ENCODE results near the gene FAM81B. TPM values are rescaled to one million over a fixed set of nuclear protein-coding genes. Genes with fewer than 3 reads are reported as not detected.

The FAM81B gene
- total RNA-seq, 1 donor from 2014 or later = not detected

DNA sequence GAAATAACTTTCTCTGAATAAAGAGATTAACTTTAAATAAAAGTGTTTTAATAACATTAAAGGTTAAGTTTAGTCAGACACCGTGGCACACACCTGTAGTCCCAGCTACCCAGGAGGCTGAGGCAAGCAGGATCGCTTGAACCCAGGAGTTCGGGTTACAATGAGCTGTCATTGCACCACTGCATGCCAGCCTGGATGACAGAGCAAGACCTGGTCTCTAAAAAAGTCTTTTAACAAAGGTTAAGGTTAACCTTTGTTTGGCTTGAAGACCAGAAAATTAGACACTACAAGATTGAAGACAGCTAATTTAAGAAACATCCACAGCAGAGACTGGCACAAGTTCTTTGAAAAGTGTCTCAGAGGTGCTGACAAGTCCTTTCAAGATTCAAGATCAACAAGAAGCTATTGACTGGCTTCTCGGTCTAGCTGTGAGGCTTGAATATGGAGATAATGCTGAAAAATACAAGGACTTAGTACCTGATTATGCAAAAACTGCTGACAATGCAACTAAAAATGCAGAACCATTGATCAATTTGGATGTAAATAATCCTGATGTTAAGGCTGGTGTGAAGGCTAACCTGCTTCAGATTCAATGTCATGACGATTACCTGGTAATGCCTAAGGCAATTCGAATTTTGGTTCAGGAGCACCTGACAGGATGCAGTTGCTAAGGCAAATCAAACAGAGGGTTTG lies 48.8 kb downstream of the FAM81B start:
- Mint-ChIP-seq H3K27ac (no peak overlapping the region), H3K36me3 (ENCODE audit: insufficient read depth) (no peaks in the 10 kb centered on the region), H3K4me1 (ENCODE audit: low read depth) (peaks cover 14% of the 10 kb centered on the region), H3K9me3 (ENCODE audit: low read depth) (no peaks in the 10 kb centered on the region), H3K27me3 (peaks cover 14% of the 10 kb centered on the region), H3K4me3 (ENCODE audit: low read depth) (no peak overlapping the region)
- no peak for DNase-seq (ENCODE audit: low spot score, unreplicated experiment)
- no peak for TF ChIP-seq CTCF (IDR thresholded peaks at IDR 0.05; ENCODE audit: unreplicated experiment)

DNA sequence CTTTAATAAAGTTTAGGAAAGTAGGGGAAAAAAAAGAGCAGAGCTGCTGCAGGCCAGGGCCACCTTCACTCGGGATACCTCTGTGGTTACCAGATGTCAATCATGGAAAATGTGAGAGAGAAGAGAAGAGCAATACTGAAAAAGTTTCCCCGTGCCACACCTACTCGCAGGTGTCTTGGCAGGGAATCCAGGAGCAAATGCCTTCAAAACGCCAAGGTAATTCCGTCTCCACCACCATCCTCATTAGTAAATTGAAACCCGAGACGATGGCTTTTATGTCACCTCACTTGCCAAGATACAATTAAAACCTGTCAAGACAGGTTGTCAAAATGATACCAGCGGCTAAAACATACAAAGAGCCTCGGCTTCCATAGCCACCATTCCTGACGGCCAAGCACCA lies 49.7 kb downstream of the FAM81B start:
- H3K4me3 Mint-ChIP-seq (ENCODE audit: low read depth) = no peak overlapping the region
- TF ChIP-seq CTCF (IDR thresholded peaks at IDR 0.05; ENCODE audit: unreplicated experiment) = no peak
- no peaks in the 10 kb centered on the region for H3K9me3 Mint-ChIP-seq (ENCODE audit: low read depth)
- no peak overlapping the region for H3K27ac Mint-ChIP-seq
- H3K27me3 Mint-ChIP-seq = peaks cover 14% of the 10 kb centered on the region
- no peak for DNase-seq (ENCODE audit: low spot score, unreplicated experiment)
- H3K36me3 Mint-ChIP-seq (ENCODE audit: insufficient read depth) = no peaks in the 10 kb centered on the region
- peaks cover 14% of the 10 kb centered on the region for H3K4me1 Mint-ChIP-seq (ENCODE audit: low read depth)

- Mint-ChIP-seq H3K4me1 (ENCODE audit: low read depth) (peaks cover 14% of the 10 kb centered on the region), H3K4me3 (ENCODE audit: low read depth) (no peak overlapping the region), H3K36me3 (ENCODE audit: insufficient read depth) (no peaks in the 10 kb centered on the region), H3K9me3 (ENCODE audit: low read depth) (no peaks in the 10 kb centered on the region), H3K27ac (no peak overlapping the region), H3K27me3 (peaks cover 14% of the 10 kb centered on the region)
- DNase-seq (ENCODE audit: low spot score, unreplicated experiment) = no peak
- no peak for TF ChIP-seq CTCF (IDR thresholded peaks at IDR 0.05; ENCODE audit: unreplicated experiment)
Observed at GRCh38 chr5:95441636-95442035, 50.5 kb downstream of the FAM81B start.

DNA sequence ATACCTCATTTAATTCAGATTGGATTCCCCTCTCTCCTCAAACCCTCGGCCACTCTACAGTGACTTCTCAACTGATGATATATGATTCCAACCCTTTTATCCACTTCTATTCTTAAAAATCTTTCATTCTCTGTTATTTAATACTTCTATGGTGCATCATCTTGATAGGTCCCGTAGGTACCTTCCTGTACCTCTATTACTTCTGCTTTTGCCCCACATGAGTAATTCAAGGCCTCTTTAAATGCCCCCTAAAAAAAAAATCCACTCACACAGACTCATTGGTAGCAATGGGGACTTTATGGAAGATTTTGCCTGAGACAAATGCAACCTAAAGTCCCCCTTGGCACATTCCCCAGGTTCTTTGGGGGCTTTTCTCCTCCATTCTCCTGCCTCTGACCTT lies 54.3 kb downstream of the FAM81B start:
- Mint-ChIP-seq H3K4me3 (ENCODE audit: low read depth) (no peak overlapping the region), H3K9me3 (ENCODE audit: low read depth) (no peaks in the 10 kb centered on the region), H3K4me1 (ENCODE audit: low read depth) (peaks cover 12% of the 10 kb centered on the region), H3K27me3 (peaks cover 6% of the 10 kb centered on the region), H3K27ac (no peak overlapping the region), H3K36me3 (ENCODE audit: insufficient read depth) (no peaks in the 10 kb centered on the region)
- TF ChIP-seq CTCF (IDR thresholded peaks at IDR 0.05; ENCODE audit: unreplicated experiment) = no peak
- no peak for DNase-seq (ENCODE audit: low spot score, unreplicated experiment)

- Mint-ChIP-seq H3K4me1 (ENCODE audit: low read depth) (peaks cover 7% of the 10 kb centered on the region), H3K27me3 (peaks cover under 1% of the 10 kb centered on the region), H3K36me3 (ENCODE audit: insufficient read depth) (no peaks in the 10 kb centered on the region), H3K27ac (no peak overlapping the region), H3K4me3 (ENCODE audit: low read depth) (no peak overlapping the region), H3K9me3 (ENCODE audit: low read depth) (no peaks in the 10 kb centered on the region)
- DNase-seq (ENCODE audit: low spot score, unreplicated experiment) = no peak
- no peak for TF ChIP-seq CTCF (IDR thresholded peaks at IDR 0.05; ENCODE audit: unreplicated experiment)
Observed at GRCh38 chr5:95445995-95446394, 54.8 kb downstream of the FAM81B start.
